Fibroblast of pulmonary artery (primary cell): ENCODE data around the gene PTS.
"Not testable (repeated sequence)": the region's sequence is repeated elsewhere in the genome, so short reads cannot be mapped to it uniquely, and the experiment has no call there.

Experiments used
- DNase-seq: peaks from one replicate; pipeline ENCODE4 v3.0.0-alpha.2; 2010; ENCODE audit warnings: low read depth
- H3K4me3 ChIP-seq: replicated peaks from 2 replicates; pipeline ENCODE4 v1.5.1; 2011; ENCODE audit warnings: low read depth, mild to moderate bottlenecking, control low read depth, low read length, moderate library complexity
- TF ChIP-seq, protein P1 (sequence below): IDR thresholded peaks from 2 replicates; pipeline ENCODE4 v1.5.1; 2011; ENCODE audit warnings: mild to moderate bottlenecking, control low read depth, low read length, inconsistent platforms; ENCODE audit errors: missing control alignments

PTS gene

DNA sequence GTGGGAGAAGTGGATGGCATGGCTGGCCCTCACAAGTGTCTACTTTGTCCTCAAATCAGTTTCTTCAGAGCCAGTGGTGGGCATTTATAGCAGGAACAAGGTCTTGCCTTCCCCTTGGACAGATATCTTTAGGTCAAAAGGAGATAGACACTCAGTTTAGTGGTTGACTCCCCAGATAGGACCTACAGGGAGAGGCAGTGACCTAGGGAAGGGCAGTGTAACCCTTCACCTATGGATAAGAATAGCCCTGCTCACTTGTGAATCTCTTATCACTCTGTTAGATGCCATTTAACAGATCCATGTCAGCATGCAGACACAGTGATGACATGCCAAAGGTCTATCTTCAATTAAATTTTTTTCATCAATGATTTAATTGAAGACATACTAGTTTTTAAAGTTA, 39.9 kb upstream of the PTS start:
- H3K4me3 ChIP-seq: no peak overlapping the region
- DNase-seq: no peak
- TF ChIP-seq, protein P1, sequence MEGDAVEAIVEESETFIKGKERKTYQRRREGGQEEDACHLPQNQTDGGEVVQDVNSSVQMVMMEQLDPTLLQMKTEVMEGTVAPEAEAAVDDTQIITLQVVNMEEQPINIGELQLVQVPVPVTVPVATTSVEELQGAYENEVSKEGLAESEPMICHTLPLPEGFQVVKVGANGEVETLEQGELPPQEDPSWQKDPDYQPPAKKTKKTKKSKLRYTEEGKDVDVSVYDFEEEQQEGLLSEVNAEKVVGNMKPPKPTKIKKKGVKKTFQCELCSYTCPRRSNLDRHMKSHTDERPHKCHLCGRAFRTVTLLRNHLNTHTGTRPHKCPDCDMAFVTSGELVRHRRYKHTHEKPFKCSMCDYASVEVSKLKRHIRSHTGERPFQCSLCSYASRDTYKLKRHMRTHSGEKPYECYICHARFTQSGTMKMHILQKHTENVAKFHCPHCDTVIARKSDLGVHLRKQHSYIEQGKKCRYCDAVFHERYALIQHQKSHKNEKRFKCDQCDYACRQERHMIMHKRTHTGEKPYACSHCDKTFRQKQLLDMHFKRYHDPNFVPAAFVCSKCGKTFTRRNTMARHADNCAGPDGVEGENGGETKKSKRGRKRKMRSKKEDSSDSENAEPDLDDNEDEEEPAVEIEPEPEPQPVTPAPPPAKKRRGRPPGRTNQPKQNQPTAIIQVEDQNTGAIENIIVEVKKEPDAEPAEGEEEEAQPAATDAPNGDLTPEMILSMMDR: no peak

DNA sequence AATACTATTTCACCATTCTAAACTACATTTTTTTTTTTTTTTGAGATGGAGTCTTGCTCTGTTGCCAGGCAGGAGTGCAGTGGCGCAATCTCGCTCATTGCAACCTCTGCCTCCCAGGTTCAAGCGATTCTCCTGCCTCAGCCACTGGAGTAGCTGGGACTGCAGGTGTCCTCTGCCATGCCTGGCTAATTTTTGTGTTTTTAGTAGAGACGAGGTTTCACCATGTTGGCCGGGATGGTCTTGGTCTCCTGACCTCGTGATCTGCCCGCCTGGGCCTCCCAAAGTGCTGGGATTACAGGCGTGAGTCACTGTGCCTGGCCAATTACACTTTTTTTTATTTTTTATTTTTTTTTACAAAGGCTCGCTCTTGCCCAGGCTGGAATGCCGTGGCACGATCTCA, 31.1 kb upstream of the PTS start:
- DNase-seq: not testable (repeated sequence)

DNA sequence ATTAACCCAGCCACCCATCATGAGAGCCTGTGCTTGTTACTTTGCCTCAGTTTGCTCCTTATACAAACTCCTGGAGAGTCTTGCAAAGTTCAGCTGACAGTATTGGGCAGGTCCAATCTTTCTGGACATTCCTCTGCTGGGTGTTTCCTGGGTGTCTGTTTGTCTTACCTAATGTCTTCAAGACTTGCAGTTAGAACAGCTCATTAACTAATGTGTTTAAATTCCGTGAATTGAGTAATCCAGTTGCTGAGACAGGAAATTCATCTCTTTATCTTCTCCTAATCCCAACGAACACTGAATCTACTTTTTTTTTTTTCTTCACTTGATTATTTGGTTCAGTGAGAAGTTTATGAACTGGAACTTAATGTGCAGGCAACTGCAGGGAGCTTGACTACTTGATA, 30.3 kb upstream of the PTS start:
- no peak for DNase-seq
- no peak overlapping the region for H3K4me3 ChIP-seq
- TF ChIP-seq, protein P1: no peak

More for the DNA sequence above, 31.1 kb upstream of the PTS start:
- H3K4me3 ChIP-seq: not testable (repeated sequence)

DNA sequence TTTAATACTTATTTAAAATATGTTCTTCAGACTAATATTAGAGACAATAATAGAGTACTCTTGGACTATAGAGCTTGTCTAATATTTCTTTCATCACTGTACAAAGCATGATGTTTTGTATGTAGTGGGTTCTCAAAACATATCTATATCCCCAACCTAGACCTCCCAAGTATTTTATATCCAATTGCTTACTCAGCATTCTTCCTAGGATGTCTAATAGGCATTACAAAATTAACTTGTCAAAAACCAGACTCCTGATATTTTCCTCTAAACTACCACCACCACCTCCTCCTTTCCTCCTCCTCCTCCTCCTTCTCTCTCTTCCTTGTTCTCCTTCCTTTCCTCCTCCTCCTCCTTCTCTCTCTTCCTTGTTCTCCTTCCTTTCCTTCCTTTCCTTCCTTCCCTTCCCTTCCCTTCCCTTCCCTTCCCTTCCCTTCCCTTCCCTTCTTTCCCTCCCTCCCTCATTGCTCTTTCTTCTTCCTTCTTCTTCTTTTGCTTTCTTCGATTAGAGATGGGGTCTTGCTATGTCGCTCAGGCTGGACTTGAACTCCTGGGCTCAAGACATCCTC, 29.6 kb upstream of the PTS start:
- TF ChIP-seq, protein P1: no peak
- H3K4me3 ChIP-seq: no peak overlapping the region
- no peak for DNase-seq

DNA sequence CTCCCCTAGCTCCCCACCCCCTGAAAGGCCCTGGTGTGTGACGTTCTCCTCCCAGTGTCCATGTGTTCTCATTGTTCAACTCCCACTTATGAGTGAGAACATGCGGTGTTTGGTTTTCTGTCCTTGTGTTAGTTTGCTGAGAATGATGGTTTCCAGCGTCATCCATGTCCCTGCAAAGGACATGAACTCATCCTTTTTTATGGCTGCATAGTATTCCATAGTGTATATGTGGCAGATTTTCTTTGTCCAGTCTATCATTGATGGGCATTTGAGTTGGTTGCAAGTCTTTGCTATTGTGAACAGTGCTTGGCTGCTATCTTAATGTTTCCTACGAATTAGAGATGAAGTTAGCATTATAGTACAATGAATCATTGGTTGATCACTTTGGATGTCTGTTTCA, 27.1 kb upstream of the PTS start:
- not testable (repeated sequence) for H3K4me3 ChIP-seq, DNase-seq

DNA sequence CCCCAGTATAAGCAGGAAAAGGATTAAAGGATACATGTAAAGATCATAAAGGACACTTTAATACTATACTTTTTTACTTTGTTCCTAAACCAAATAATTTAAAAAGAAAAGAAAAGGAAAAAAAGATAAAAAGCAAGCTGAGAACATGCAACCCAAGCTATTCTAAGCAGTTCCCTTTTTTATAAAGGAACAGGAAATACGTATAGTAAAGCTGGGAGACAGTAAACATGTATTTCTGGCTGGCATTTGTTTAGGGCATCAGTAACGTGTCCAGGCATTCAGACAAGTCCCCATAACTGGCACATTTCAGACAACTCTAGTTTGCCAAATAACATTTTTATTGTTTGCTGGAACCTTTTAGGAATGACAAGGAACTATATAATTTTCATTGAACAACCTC, 26.0 kb upstream of the PTS start:
- no peak for DNase-seq
- no peak overlapping the region for H3K4me3 ChIP-seq
- TF ChIP-seq, protein P1: no peak

DNA sequence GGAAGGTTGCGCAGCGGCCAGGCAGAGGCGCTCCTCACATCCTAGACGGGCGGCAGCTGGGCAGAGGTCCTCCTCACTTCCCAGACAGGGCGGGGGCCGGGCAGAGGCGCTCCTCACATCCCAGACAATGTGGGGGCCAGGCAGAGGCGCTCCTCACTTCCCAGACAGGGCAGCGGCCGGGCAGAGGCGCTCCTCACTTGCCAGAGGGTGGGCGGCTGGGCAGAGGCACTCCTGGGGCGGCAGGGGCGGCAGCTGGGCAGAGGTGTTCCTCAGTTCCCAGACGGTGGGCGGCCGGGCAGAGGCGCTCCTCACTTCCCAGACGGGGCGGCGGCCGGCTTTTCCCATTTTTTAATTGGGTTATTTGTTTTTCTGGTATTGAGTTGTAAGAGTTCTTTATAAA, 20.2 kb upstream of the PTS start:
- no peak for DNase-seq
- no peak overlapping the region for H3K4me3 ChIP-seq
- TF ChIP-seq, protein P1: no peak

DNA sequence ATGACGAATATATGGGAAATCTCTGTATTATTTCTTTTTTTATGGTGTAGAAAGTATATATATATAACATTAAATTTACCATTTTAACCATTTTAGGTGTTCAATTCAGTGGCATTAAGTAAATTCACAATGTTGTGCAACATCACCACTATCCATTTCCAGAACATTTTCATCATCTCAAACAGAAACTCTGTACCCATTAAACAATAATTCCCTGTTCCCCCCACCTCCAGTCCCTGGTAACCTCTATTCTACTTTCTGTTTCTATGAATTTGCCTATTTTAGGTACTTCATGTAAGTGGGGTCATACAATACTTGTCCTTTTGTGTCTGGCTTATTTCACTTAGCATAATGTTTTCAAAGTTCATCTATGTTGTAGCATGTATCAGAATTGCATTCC, 15.3 kb upstream of the PTS start:
- TF ChIP-seq, protein P1: no peak
- no peak overlapping the region for H3K4me3 ChIP-seq
- DNase-seq: no peak
